CD4-positive, alpha-beta T cell treated with Interleukin-15 for 1 hour (primary cell): Measurements from ENCODE around the gene TBC1D3C.
"Not testable (repeated sequence)": the region's sequence is repeated elsewhere in the genome, so short reads cannot be mapped to it uniquely, and the experiment has no call there.

Source experiments
- DNase-seq: peaks from one replicate; pipeline ENCODE4 v3.0.0-alpha.2; 2020

The TBC1D3C gene

GRCh38 chr17:38068534-38068933, at the start of gene TBC1D3C:
TBC1D3C (minus strand) TSS chr17:38068634; CDS start chr17:38067066, 1,568 bp downstream.
- not testable (repeated sequence) for DNase-seq

- DNase-seq = not testable (repeated sequence)
These were observed 30.8 kb upstream of the TBC1D3C start for GRCh38 chr17:38099262-38099661.

- DNase-seq = not testable (repeated sequence)
These were observed 25.7 kb upstream of the TBC1D3C start for GRCh38 chr17:38094059-38094694.

GRCh38 chr17:38088120-38088519, 19.7 kb upstream of the TBC1D3C start:
- not testable (repeated sequence) for DNase-seq

GRCh38 chr17:38087344-38087743, 18.9 kb upstream of the TBC1D3C start:
- DNase-seq = not testable (repeated sequence)
